NB4 (cell line): ENCODE results near the gene CD200R1.

Experiments used
- DNase-seq: peaks from one replicate; pipeline ENCODE4 v3.0.0; 2010; ENCODE audit warnings: low read depth
- H3K4me3 ChIP-seq: one replicate; pipeline ENCODE4 v1.5.1; 2011; ENCODE audit warnings: mild to moderate bottlenecking, low read depth, low read length, moderate library complexity
- CTCF ChIP-seq: IDR thresholded peaks from one replicate; pipeline ENCODE4 v1.5.1; 2012; ENCODE audit warnings: low read depth, low read length
- MAX ChIP-seq: IDR thresholded peaks from 2 replicates; pipeline ENCODE4 v1.6.1; 2011; ENCODE audit warnings: low read depth, low read length
- MYC ChIP-seq: IDR thresholded peaks from 2 replicates; pipeline ENCODE4 v1.6.1; 2011; ENCODE audit warnings: low read depth, low read length
- POLR2A ChIP-seq: IDR thresholded peaks from 2 replicates; pipeline ENCODE4 v1.6.1; 2011; ENCODE audit warnings: mild to moderate bottlenecking; ENCODE audit not compliant: insufficient read length; ENCODE audit errors: extremely low read depth

Gene CD200R1

GRCh38 chr3:113008117-113008516 is 33.2 kb upstream of the CD200R1 start:
- no peak for DNase-seq
- TF ChIP-seq CTCF: no peak
- TF ChIP-seq MAX: no peak
- TF ChIP-seq POLR2A: no peak
- TF ChIP-seq MYC: no peak
- no peak overlapping the region for H3K4me3 ChIP-seq

- H3K4me3 ChIP-seq: no peak overlapping the region
- TF ChIP-seq POLR2A (no peak), CTCF (no peak), MAX (no peak), MYC (no peak)
- DNase-seq: no peak
Measured at GRCh38 chr3:113006359-113007056, 31.6 kb upstream of the CD200R1 start.

- no peak for DNase-seq
- TF ChIP-seq POLR2A (no peak), MYC (no peak), CTCF (no peak), MAX (no peak)
- H3K4me3 ChIP-seq: no peak overlapping the region
Measured at GRCh38 chr3:113005611-113006010, 30.7 kb upstream of the CD200R1 start.

GRCh38 chr3:113002679-113003078 is 27.8 kb upstream of the CD200R1 start:
- DNase-seq: no peak
- H3K4me3 ChIP-seq: no peak overlapping the region
- no peak for TF ChIP-seq CTCF
- TF ChIP-seq MAX: no peak
- TF ChIP-seq MYC: no peak
- no peak for TF ChIP-seq POLR2A

GRCh38 chr3:113002037-113002436 is 27.1 kb upstream of the CD200R1 start:
- H3K4me3 ChIP-seq: no peak overlapping the region
- no peak for DNase-seq
- no peak for TF ChIP-seq CTCF
- no peak for TF ChIP-seq MAX
- TF ChIP-seq MYC: no peak
- TF ChIP-seq POLR2A: no peak

- no peak overlapping the region for H3K4me3 ChIP-seq
- DNase-seq: no peak
- TF ChIP-seq CTCF (no peak), MYC (no peak), MAX (no peak), POLR2A (no peak)
Measured at GRCh38 chr3:113000691-113001090, 25.8 kb upstream of the CD200R1 start.
